Left colon (tissue), 2 donors: ENCODE results near the gene PAGR1. TPM values are rescaled to one million over a fixed set of nuclear protein-coding genes. Genes with fewer than 3 reads are reported as not detected.
"Not testable (repeated sequence)": the region's sequence is repeated elsewhere in the genome, so short reads cannot be mapped to it uniquely, and the experiment has no call there.

Experiments
- ATAC-seq: fragments of 200-7000 bp; cut with Tn5 transposase; one replicate; pipeline ENCODE4 v1.9.1; 2020; ENCODE audit warnings: mild to moderate bottlenecking, moderate library complexity
- DNase-seq, 2 donors: peaks; one replicate each; pipeline ENCODE4 v3.0.0-alpha.2; 2020
- intact Hi-C, 2 donors: fragments of 100-400 bp; cut with DNase I in 1 of 2; cut with micrococcal nuclease in 1 of 2; formaldehyde crosslinking; loops; one replicate each; pipeline versions ENCODE4 v1.11.2 to v1.14.0; 2022; cut with DNase I, micrococcal nuclease
- total RNA-seq, 2 donors: library from RNA; stranded (reverse); fragmentation: NEBNext Ultra II Directional; extraction: Animal tissue kit (Norgen Biotek cat#: 25700); gene quantifications; one replicate each; pipeline ENCODE4 v1.2.1, GENCODE V29; 2021
- donor health status: DM: no; HTN: no; CAD: no.
- donor health status: DM: yes; HTN: yes; CAD: no.

The PAGR1 gene
- total RNA-seq, 2 donors from 2014 or later = 16.8 to 17.4 TPM

- intact Hi-C loops = no loop called here
- DNase-seq (peak; percentile 55 to 63), ATAC-seq (peak; percentile 33)
Observed at GRCh38 chr16:29825145-29826044, 9.4 kb downstream of the PAGR1 start.

DNA sequence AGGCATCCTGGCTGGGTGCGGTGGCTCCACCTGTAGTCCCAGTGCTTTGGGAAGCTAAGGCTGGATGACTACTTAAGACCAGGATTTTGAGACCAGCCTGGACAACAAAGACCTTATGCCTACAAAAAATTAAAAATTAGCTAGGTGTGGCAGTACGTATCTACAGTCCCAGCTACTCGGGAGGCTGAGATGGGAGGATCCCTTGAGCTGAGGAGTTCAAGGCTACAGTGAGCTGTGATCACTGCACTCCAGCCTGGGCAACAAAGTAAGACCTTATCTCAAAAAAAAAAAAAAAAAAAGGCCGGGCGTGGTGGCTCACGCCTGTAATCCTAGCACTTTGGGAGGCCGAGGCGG, 10.4 kb downstream of the PAGR1 start:
- DNase-seq (no peak), ATAC-seq (peak; percentile 5)
- intact Hi-C loops = no loop called here

DNA sequence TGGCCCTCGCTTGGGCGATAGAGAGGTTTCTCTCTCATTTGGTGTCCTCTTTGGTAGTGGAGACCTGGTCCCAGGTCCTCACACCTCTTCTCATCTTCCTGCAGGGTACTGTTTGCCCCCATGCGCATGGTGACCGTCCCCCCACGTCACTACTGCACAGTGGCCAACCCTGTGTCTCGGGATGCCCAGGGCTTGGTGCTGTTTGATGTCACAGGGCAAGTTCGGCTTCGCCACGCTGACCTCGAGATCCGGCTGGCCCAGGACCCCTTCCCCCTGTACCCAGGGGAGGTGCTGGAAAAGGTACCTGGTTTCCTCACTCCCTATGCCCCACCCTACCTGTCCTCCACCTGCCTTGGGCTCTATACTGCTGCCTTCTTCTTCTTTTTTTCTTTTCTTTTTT, 14.8 kb downstream of the PAGR1 start:
- DNase-seq = no peak
- no peak for ATAC-seq
- intact Hi-C loops = no loop called here

GRCh38 chr16:29831490-29831889, 15.5 kb downstream of the PAGR1 start:
- intact Hi-C loops = no loop called here
- ATAC-seq = no peak
- DNase-seq = no peak

GRCh38 chr16:29833219-29833618, 17.3 kb downstream of the PAGR1 start:
- intact Hi-C loops, ATAC-seq, DNase-seq: not testable (repeated sequence)

DNA sequence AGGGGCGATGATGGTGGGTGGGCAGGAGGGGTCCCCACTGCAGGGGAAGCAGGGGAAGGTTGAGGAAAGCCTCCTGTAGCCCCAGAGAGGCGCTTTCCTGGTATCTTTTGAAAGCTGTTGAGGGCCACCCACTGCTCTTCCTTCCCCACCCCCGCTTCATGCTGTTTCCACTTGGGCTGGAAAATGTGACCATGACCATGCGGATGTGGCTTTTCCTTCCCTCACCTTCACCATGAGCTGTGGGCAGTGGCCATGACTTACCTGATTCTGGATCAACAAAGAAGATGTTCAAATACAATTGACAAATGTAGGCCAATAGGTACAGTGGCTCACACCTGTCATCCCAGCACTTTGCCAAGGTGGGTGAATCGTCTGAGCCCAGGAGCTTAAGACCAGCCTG, 18.1 kb downstream of the PAGR1 start:
- no peak for DNase-seq
- ATAC-seq = no peak
- intact Hi-C loops = no loop called here

- intact Hi-C loops = no loop called here
- ATAC-seq = no peak
- DNase-seq = no peak
Observed at GRCh38 chr16:29835926-29836325, 20.0 kb downstream of the PAGR1 start.

- ATAC-seq (no peak), DNase-seq (no peak)
- intact Hi-C loops = no loop called here
Observed at GRCh38 chr16:29836623-29837022, 20.7 kb downstream of the PAGR1 start.

DNA sequence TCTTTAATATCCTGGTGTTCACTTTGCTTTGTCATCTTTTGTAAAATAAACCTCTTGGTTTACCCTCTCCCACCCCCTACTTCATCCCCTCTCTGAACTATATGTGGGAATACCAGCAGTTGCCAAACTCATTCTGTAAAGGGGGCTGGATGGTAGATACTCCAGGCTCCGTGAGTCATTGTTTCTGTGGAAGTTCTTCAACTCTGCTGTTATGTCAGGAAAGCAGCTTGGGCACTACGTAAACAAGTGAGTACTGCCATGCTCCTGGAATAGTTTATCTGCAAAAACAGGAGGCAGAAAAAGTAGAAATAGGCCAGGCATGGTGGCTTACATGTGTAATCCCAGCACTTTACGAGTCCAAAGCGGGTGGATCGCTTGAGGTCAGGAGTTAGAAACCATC, 21.9 kb downstream of the PAGR1 start:
- DNase-seq (no peak), ATAC-seq (no peak)
- intact Hi-C loops = no loop called here

GRCh38 chr16:29839822-29840221, 23.9 kb downstream of the PAGR1 start:
- intact Hi-C loops = loop anchor here in 1 of 2 donors (10.0 kb wide), 1 partner anchor 135 kb away; no protein-coding TSS in a partner anchor
- ATAC-seq (no peak), DNase-seq (no peak)

DNA sequence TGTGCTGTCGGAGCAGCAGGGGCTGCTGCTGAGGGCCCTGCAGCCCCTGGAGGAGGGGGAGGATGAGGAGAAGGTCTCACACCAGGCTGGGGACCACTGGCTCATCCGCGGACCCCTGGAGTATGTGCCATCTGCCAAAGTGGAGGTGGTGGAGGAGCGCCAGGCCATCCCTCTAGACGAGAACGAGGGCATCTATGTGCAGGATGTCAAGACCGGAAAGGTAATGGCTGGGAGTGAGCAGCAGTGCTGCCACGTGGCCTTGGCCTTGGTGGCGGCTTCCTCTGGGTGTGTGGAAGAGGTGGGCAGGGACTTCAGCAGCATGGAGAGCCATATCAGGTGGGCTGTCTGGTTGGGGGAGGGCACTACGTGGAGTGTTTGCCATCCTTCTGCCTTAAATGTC, 24.3 kb downstream of the PAGR1 start:
- DNase-seq = no peak
- ATAC-seq = no peak
- intact Hi-C loops = loop anchor here in 1 of 2 donors (10.0 kb wide), 1 partner anchor 135 kb away; no protein-coding TSS in a partner anchor

GRCh38 chr16:29841631-29842030, 25.7 kb downstream of the PAGR1 start:
- intact Hi-C loops = loop anchor here in 1 of 2 donors (10.0 kb wide), 1 partner anchor 137 kb away; no protein-coding TSS in a partner anchor
- ATAC-seq (peak; percentile 14), DNase-seq (no peak)

DNA sequence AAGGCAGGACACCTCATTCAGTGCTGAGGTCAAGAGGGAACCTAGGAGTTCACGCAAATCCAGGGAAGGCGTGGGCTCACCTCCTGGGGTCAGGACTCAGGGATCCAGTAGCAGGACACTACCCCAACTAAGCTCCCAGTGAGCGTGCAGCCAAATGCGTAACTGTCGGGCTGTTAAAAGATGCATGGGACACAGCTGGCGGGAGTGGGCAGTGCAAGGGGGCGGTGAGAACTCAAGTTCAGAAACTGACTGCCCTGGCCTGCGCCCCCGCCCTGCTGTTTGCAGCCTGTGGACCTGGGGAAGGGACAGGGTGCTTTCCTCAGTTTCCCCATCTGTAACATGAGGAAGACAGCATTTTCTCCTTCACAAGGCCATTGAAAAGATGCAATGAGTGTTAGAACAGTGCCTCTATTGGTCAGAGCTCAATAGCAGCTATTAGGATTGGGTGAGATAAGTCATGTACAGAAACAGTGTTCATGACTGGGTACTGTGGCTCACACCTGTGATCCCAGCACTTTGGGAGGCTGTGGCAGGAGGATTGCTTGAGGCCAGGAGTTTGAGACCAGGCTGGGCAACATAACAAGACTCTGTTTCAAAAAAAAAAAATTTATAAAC, 26.9 kb downstream of the PAGR1 start:
- DNase-seq = no peak
- intact Hi-C loops = loop anchor here in 1 of 2 donors (10.0 kb wide), 1 partner anchor 138 kb away; no protein-coding TSS in a partner anchor
- ATAC-seq = no peak

- DNase-seq = no peak
- ATAC-seq = no peak
- intact Hi-C loops = loop anchor here in 1 of 2 donors (10.0 kb wide), 1 partner anchor 139 kb away; no protein-coding TSS in a partner anchor
Observed at GRCh38 chr16:29843931-29844330, 28.0 kb downstream of the PAGR1 start.

DNA sequence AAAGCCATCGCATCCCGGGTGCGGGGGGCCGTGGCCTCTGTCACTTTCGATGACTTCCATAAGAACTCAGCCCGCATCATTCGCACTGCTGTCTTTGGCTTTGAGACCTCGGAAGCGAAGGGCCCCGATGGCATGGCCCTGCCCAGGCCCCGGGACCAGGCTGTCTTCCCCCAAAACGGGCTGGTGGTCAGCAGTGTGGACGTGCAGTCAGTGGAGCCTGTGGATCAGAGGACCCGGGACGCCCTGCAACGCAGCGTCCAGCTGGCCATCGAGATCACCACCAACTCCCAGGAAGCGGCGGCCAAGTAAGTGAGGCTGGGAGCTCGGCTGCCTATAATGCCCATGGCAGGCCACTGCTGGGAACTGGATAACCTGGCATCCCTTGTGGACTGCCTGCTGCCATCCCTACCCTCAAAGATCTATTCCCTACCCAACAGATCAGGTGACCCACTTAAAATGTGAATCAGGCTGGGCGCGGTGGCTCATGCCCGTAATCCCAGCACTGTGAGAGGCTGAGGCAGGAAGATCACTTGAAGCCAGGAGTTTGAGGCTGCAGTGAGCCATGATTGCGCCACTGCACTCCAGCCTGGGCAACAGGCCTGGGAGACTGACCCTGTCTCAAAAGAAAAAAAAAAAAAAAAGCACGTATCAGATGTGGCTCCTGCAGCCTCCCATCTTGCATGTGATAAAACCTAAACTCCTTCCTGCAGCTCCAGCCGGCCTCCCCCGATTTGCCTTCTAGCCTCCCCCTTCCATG, 28.8 kb downstream of the PAGR1 start:
- intact Hi-C loops = loop anchor here in 1 of 2 donors (10.0 kb wide), 1 partner anchor 140 kb away; no protein-coding TSS in a partner anchor
- ATAC-seq (no peak), DNase-seq (no peak)

DNA sequence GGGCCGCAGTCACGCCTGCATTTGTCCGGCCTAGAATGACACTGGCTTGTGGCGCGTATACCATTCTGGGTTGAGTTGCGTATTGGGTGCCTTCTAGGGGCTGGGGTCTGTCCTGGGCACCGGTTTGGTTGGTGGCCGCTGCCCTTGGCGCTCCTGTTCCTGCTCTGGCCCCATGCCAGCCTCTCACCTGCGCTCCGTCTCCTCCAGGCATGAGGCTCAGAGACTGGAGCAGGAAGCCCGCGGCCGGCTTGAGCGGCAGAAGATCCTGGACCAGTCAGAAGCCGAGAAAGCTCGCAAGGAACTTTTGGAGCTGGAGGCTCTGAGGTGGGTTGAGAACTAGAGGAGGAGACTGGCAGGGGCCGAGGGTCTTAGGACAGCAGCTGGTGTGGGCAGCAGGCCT, 29.7 kb downstream of the PAGR1 start:
- intact Hi-C loops = loop anchor here in 1 of 2 donors (10.0 kb wide), 1 partner anchor 141 kb away; no protein-coding TSS in a partner anchor
- DNase-seq (no peak), ATAC-seq (no peak)

DNA sequence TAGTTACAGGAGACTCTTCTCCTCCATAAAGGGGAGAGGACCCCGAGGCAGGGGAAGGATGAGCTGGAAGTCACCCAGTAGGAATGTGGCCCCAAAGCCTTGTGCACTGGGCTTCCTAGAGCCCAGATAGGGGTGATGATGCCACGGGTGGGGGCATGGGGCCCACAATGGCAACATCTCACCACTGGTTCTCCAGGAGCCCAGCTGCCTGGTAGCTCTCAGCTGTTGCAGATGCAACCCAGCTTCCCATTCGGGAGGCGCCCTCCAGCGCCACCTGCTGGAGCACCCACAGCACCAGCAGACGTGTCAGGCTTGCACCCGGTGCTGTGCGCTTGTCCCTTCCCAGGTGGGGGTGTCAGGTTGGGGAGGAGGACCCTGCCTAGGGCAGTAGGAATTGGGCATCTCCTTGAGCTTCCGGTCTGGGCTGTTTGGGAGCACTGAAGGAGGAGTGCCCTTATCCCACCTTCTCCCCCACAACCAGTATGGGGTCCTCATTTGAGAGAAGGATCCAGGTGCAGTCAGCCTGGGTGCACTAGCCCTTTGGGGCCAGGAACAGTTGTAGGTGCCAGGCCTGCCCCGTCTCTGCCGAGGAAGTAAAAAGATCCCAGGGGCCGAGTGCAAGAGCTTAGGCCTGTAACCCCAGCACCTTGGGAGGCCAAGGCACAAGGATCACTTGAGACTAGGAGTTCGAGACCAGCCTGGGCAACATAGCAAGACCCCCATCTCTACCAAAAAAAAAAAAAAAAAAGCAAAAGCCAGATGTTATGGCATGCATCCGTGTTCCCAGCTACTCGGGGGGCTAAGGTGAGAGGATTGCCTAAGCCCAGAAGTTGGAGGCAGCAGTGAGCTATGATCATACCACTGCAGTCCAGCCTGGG, 32.7 kb downstream of the PAGR1 start:
- DNase-seq = peak; percentile 72 to 85
- peak; percentile 84 for ATAC-seq
- intact Hi-C loops = loop anchor here in 1 of 2 donors (10.0 kb wide), 1 partner anchor 144 kb away; no protein-coding TSS in a partner anchor

- intact Hi-C loops = loop anchor here in 1 of 2 donors (10.0 kb wide), 1 partner anchor 145 kb away; no protein-coding TSS in a partner anchor
- no peak for DNase-seq
- ATAC-seq = no peak
Observed at GRCh38 chr16:29849505-29849904, 33.6 kb downstream of the PAGR1 start.
